SU-DHL-6 (cell line): ENCODE data around the gene MBD3L3.
"Not testable (repeated sequence)": the region's sequence is repeated elsewhere in the genome, so short reads cannot be mapped to it uniquely, and the experiment has no call there.

Experiments used
- CTCF ChIP-seq: fragments of 200-600 bp; sonication (generic); IDR thresholded peaks from one replicate; pipeline ENCODE4 v1.5.1; 2017; ENCODE audit warnings: antibody characterized with exemption, mild to moderate bottlenecking, low read length, moderate library complexity; ENCODE audit not compliant: insufficient read depth, poor library complexity, severe bottlenecking
- EZH2phosphoT487 ChIP-seq: fragments of 200-600 bp; sonication (generic), shearing (Covaris generic); conservative IDR thresholded peaks from 2 replicates; pipeline ENCODE4 v1.6.1; 2018; ENCODE audit warnings: mild to moderate bottlenecking, antibody characterized with exemption, low read length, moderate library complexity, mixed read lengths

GRCh38 chr19:7055679-7056078, 2.8 kb downstream of the MBD3L3 start:
- TF ChIP-seq EZH2phosphoT487, CTCF: not testable (repeated sequence)
